ENCODE results near the gene RNF41. TPM values are rescaled to one million over a fixed set of nuclear protein-coding genes. Genes with fewer than 3 reads are reported as not detected.

Gene RNF41
- total and polyA plus RNA-seq, 3 donors from 2014 or later = 49.3 to 70.2 (median 63.7) TPM

DNA sequence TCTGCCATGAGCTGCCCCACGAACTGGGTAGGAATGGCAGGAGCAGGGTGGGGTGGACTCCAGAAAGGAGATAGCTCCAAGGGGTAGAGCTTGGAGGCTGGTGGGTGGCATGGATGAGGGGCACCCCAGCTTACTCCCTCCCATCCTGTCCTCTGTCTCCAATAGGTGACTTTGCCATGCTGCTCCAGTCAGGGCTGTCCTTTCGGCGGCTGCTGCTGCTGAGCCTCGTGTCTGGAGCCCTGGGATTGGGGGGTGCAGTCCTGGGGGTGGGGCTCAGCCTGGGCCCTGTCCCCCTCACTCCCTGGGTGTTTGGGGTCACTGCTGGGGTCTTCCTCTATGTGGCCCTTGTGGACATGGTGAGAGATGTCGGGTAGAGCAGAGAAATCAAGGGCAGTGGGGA is 15.3 kb upstream of the RNF41 start:
- no peak for TF ChIP-seq POLR2A (IDR thresholded peaks at IDR 0.05)
- TF ChIP-seq, protein P1, sequence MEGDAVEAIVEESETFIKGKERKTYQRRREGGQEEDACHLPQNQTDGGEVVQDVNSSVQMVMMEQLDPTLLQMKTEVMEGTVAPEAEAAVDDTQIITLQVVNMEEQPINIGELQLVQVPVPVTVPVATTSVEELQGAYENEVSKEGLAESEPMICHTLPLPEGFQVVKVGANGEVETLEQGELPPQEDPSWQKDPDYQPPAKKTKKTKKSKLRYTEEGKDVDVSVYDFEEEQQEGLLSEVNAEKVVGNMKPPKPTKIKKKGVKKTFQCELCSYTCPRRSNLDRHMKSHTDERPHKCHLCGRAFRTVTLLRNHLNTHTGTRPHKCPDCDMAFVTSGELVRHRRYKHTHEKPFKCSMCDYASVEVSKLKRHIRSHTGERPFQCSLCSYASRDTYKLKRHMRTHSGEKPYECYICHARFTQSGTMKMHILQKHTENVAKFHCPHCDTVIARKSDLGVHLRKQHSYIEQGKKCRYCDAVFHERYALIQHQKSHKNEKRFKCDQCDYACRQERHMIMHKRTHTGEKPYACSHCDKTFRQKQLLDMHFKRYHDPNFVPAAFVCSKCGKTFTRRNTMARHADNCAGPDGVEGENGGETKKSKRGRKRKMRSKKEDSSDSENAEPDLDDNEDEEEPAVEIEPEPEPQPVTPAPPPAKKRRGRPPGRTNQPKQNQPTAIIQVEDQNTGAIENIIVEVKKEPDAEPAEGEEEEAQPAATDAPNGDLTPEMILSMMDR (IDR thresholded peaks at IDR 0.05) = no peak
- no peaks in the 10 kb centered on the region for H3K36me3 ChIP-seq (ENCODE audit: low read depth, missing control alignments)
- intact Hi-C loops (cut with DNase I; ENCODE audit: low total_unique reads) = no loop called here
- no peak for DNase-seq
- 65 to 78% methylated on average over 2 to 5 of the region's 5 CpGs for WGBS, 2 donors
- H3K4me3 ChIP-seq = no peak overlapping the region
- H3K27ac ChIP-seq = no peak overlapping the region
- no peaks in the 10 kb centered on the region for H3K4me1 ChIP-seq
- H3K27me3 ChIP-seq = no peaks in the 10 kb centered on the region
- no peaks in the 10 kb centered on the region for H3K9me3 ChIP-seq

DNA sequence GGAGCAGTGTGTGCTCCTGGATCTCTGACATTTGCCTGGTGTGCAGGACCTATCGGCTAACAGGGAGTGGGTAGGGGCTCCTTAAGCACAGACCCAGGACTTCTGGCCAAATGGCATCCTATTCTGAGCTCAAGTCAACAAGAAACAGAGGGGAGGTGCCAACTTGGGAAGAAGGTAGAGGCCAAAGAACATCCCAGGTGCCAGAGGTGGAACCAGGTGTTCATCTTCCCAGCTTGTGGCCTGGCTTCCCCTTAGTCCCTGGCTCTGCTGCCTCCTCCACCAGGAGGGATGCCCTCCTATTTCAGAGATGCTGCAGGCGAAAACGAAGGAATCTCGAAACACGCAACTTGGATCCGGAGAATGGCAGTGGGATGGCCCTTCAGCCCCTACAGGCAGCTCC is 14.4 kb upstream of the RNF41 start:
- no peak overlapping the region for H3K27ac ChIP-seq
- H3K36me3 ChIP-seq (ENCODE audit: low read depth, missing control alignments) = no peaks in the 10 kb centered on the region
- no peak for TF ChIP-seq POLR2A (IDR thresholded peaks at IDR 0.05)
- TF ChIP-seq, protein P1 (IDR thresholded peaks at IDR 0.05) = no peak
- H3K27me3 ChIP-seq = no peaks in the 10 kb centered on the region
- intact Hi-C loops (cut with DNase I; ENCODE audit: low total_unique reads) = no loop called here
- no peak for DNase-seq
- no peak overlapping the region for H3K4me3 ChIP-seq
- H3K4me1 ChIP-seq = no peaks in the 10 kb centered on the region
- WGBS, 2 donors = 92 to 98% methylated on average over 6 of the region's 6 CpGs
- H3K9me3 ChIP-seq = no peaks in the 10 kb centered on the region

DNA sequence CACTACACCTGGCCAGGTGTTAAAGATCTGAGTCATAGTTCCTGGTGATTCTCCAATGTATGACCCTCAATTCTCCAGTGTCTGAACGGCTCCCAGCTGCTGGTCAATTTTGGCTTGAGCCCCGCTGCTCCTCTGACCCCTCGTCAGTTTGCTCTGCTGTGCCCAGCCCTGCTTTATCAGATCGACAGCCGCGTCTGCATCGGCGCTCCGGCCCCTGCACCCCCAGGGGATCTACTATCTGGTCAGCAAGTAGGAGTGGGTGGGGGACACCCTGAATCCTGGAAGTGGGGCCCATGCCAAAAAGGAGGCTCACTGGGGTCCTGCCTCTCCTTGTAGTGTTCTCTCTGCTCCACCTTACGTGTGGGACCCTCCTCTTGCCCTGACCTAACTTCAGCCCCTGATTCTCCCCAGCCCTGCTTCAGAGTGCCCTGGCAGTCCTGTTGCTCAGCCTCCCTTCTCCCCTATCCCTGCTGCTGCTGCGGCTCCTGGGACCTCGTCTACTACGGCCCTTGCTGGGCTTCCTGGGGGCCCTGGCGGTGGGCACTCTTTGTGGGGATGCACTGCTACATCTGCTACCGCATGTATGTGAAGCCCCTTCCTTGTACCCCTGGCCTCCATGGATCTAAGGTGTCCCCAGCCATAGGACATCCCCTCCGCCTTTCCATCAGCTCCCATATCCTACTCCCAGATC is 13.2 kb upstream of the RNF41 start:
- no peak overlapping the region for H3K27ac ChIP-seq
- H3K36me3 ChIP-seq (ENCODE audit: low read depth, missing control alignments) = no peaks in the 10 kb centered on the region
- H3K9me3 ChIP-seq = no peaks in the 10 kb centered on the region
- WGBS, 2 donors = 70 to 71% methylated on average over 16 of the region's 16 CpGs
- no peak overlapping the region for H3K4me3 ChIP-seq
- DNase-seq = no peak
- TF ChIP-seq, protein P1 (IDR thresholded peaks at IDR 0.05) = no peak
- no peak for TF ChIP-seq POLR2A (IDR thresholded peaks at IDR 0.05)
- intact Hi-C loops (cut with DNase I; ENCODE audit: low total_unique reads) = no loop called here
- H3K4me1 ChIP-seq = no peaks in the 10 kb centered on the region
- H3K27me3 ChIP-seq = no peaks in the 10 kb centered on the region

DNA sequence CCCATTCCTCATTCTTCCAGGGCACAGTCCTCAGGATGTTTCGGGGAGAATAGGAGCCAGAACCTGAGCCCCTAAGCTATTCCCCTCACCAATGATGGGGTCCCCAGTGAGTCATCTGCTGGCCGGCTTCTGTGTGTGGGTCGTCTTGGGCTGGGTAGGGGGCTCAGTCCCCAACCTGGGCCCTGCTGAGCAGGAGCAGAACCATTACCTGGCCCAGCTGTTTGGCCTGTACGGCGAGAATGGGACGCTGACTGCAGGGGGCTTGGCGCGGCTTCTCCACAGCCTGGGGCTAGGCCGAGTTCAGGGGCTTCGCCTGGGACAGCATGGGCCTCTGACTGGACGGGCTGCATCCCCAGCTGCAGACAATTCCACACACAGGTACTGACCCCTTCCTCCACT is 9.5 kb upstream of the RNF41 start:
- TF ChIP-seq, protein P1 (IDR thresholded peaks at IDR 0.05) = no peak
- TF ChIP-seq POLR2A (IDR thresholded peaks at IDR 0.05) = no peak
- intact Hi-C loops (cut with DNase I; ENCODE audit: low total_unique reads) = no loop called here
- DNase-seq = no peak
- Histone ChIP-seq H3K27ac (no peak overlapping the region), H3K4me1 (no peaks in the 10 kb centered on the region), H3K36me3 (ENCODE audit: low read depth, missing control alignments) (no peaks in the 10 kb centered on the region), H3K4me3 (no peak overlapping the region), H3K9me3 (no peaks in the 10 kb centered on the region), H3K27me3 (no peaks in the 10 kb centered on the region)
- WGBS, 2 donors = 89% methylated on average over 5 to 11 of the region's 11 CpGs

All from testis (tissue), 3 donors.